Measurements from ENCODE around the gene NOP9.
A peak's percentile ranks its signal among the peaks of the same experiment; 100 is the strongest.
"Not testable (repeated sequence)": the region's sequence is repeated elsewhere in the genome, so short reads cannot be mapped to it uniquely, and the experiment has no call there.

The NOP9 gene

GRCh38 chr14:24323341-24323740 lies 23.7 kb downstream of the NOP9 start:
- TF ChIP-seq ZFX (IDR thresholded peaks at IDR 0.05; ENCODE audit: borderline replicate concordance): no peak
- TF ChIP-seq CTCF (IDR thresholded peaks at IDR 0.05): no peak
- no peak overlapping the region for H3K27ac ChIP-seq

- TF ChIP-seq CTCF (IDR thresholded peaks at IDR 0.05): no peak
- TF ChIP-seq ZFX (IDR thresholded peaks at IDR 0.05; ENCODE audit: borderline replicate concordance): no peak
- H3K27ac ChIP-seq: no peak overlapping the region
These were observed 24.4 kb downstream of the NOP9 start for GRCh38 chr14:24324024-24324423.

- TF ChIP-seq ZFX (IDR thresholded peaks at IDR 0.05; ENCODE audit: borderline replicate concordance) (no peak), CTCF (IDR thresholded peaks at IDR 0.05) (no peak)
- H3K27ac ChIP-seq: no peak overlapping the region
These were observed 25.4 kb downstream of the NOP9 start for GRCh38 chr14:24325041-24325530.

GRCh38 chr14:24325963-24326362 lies 26.3 kb downstream of the NOP9 start:
- H3K27ac ChIP-seq: no peak overlapping the region
- TF ChIP-seq ZFX (IDR thresholded peaks at IDR 0.05; ENCODE audit: borderline replicate concordance) (no peak), CTCF (IDR thresholded peaks at IDR 0.05) (no peak)

- H3K27ac ChIP-seq: no peak overlapping the region
These were observed 27.7 kb downstream of the NOP9 start for GRCh38 chr14:24327303-24327702.

GRCh38 chr14:24327914-24328313 lies 28.3 kb downstream of the NOP9 start:
- not testable (repeated sequence) for H3K27ac ChIP-seq
- TF ChIP-seq CTCF (IDR thresholded peaks at IDR 0.05): peak; percentile 75

More at GRCh38 chr14:24327303-24327702, 27.7 kb downstream of the NOP9 start:
- TF ChIP-seq ZFX (IDR thresholded peaks at IDR 0.05; ENCODE audit: borderline replicate concordance): no peak
- no peak for TF ChIP-seq CTCF (IDR thresholded peaks at IDR 0.05)

- no peak for TF ChIP-seq CTCF (IDR thresholded peaks at IDR 0.05)
- TF ChIP-seq ZFX (IDR thresholded peaks at IDR 0.05; ENCODE audit: borderline replicate concordance): no peak
- no peak overlapping the region for H3K27ac ChIP-seq
These were observed 29.5 kb downstream of the NOP9 start for GRCh38 chr14:24329073-24329663.

Data from 22Rv1 (cell line).